HepG2 (cell line): ENCODE data around the gene EMC8. TPM values are rescaled to one million over a fixed set of nuclear protein-coding genes. Genes with fewer than 3 reads are reported as not detected.

Source experiments
- CCAR2 ChIP-seq: fragments of 200-400 bp; formaldehyde crosslinking; optimal IDR thresholded peaks from 2 replicates; pipeline ENCODE3; 2018; ENCODE audit warnings: low read depth, mild to moderate bottlenecking, low read length, moderate library complexity
- GPBP1L1 ChIP-seq: sonication (generic); formaldehyde crosslinking; IDR thresholded peaks from 2 replicates; pipeline ENCODE4 v1.5.0; 2020; ENCODE audit warnings: mild to moderate bottlenecking, missing genetic modification reagents
- HINFP ChIP-seq: sonication (generic); formaldehyde crosslinking; IDR thresholded peaks from 2 replicates; pipeline ENCODE4 v1.4.0; 2020; ENCODE audit warnings: low read depth, mild to moderate bottlenecking, missing genetic modification reagents
- HMGXB3 ChIP-seq: sonication (generic); formaldehyde crosslinking; IDR thresholded peaks from 2 replicates; pipeline ENCODE4 v1.4.0; 2020; ENCODE audit warnings: missing genetic modification reagents, borderline replicate concordance
- MLLT10 ChIP-seq: sonication (generic); formaldehyde crosslinking; IDR thresholded peaks from 2 replicates; pipeline ENCODE4 v1.4.0; 2020; ENCODE audit warnings: missing genetic modification reagents
- NCOA2 ChIP-seq: sonication (generic); formaldehyde crosslinking; IDR thresholded peaks from 2 replicates; pipeline ENCODE4 v1.8.0; 2022; ENCODE audit warnings: inconsistent platforms
- NFIB ChIP-seq: sonication (generic); formaldehyde crosslinking; IDR thresholded peaks from 2 replicates; pipeline ENCODE4 v1.9.0; 2021; ENCODE audit warnings: missing genetic modification reagents, mild to moderate bottlenecking, borderline replicate concordance
- NR2F6 ChIP-seq, 2 experiments: IDR thresholded peaks; 2 replicates each; pipeline ENCODE4 v1.6.1; 2016; ENCODE audit warnings: antibody characterized with exemption in 1 of 2, mild to moderate bottlenecking in 1 of 2
- PRDM15 ChIP-seq: sonication (generic); formaldehyde crosslinking; IDR thresholded peaks from 2 replicates; pipeline ENCODE4 v1.4.0; 2020; ENCODE audit warnings: missing genetic modification reagents
- PRDM4 ChIP-seq: sonication (generic); formaldehyde crosslinking; IDR thresholded peaks from 2 replicates; pipeline ENCODE4 v1.9.0; 2021; ENCODE audit warnings: missing genetic modification reagents, borderline replicate concordance
- REPIN1 ChIP-seq: sonication (generic); formaldehyde crosslinking; IDR thresholded peaks from 2 replicates; pipeline ENCODE4 v1.8.0; 2022; ENCODE audit warnings: missing genetic modification reagents, low read depth, mild to moderate bottlenecking, borderline replicate concordance
- ZNF382 ChIP-seq: sonication (generic); formaldehyde crosslinking; IDR thresholded peaks from 2 replicates; pipeline ENCODE4 v1.5.0; 2020; ENCODE audit warnings: missing genetic modification reagents, mild to moderate bottlenecking, borderline replicate concordance
- ZSCAN20 ChIP-seq: sonication (generic); formaldehyde crosslinking; IDR thresholded peaks from 2 replicates; pipeline ENCODE4 v1.4.0; 2020; ENCODE audit warnings: missing genetic modification reagents, mild to moderate bottlenecking, borderline replicate concordance
- polyA plus RNA-seq, 8 experiments: library from polyadenylated mRNA; depleted of rRNA in 3 of 8; stranded (reverse) in 7 of 8; unstranded in 1 of 8; fragments of >200 nt; fragmentation: Illumina TruSeq in 4 of 8; extraction: Trizol in 4 of 8; gene quantifications; 2 replicates each; pipeline versions ENCODE4 v1.2.1 to v1.2.3, GENCODE V29; 2011 to 2016; ENCODE audit warnings: low read depth in 4 of 8, missing spikeins in 1 of 8, mixed read lengths in 1 of 8; ENCODE audit not compliant: insufficient read depth in 1 of 8
- total RNA-seq, 5 experiments: library from RNA; depleted of rRNA; stranded (reverse); fragments of >200 nt; fragmentation: Illumina TruSeq; extraction: Trizol; gene quantifications; 2 replicates each; pipeline ENCODE4 v1.2.3, GENCODE V29; 2016; ENCODE audit warnings: low read depth in 1 of 5

The EMC8 gene
- total and polyA plus RNA-seq, 2 of the 13 experiments (the other 11 are each of a cell fraction or from before 2014, with no cell fraction given): 55.0 to 76.0 TPM

GRCh38 chr16:85847681-85848601 lies 48.6 kb upstream of the EMC8 start (continued):
- TF ChIP-seq HMGXB3 (peak; percentile 84), ZSCAN20 (CRISPR knock-in tag) (no peak; the same call in 1 of the 2 replicates), REPIN1 (peak; percentile 92), NFIB (CRISPR knock-in tag) (no peak), GPBP1L1 (CRISPR knock-in tag) (no peak), NCOA2 (CRISPR knock-in tag) (peak; percentile 89), PRDM4 (CRISPR knock-in tag) (0 out of 2 replicates have a peak, but pooled peaks have one; percentile 25), CCAR2 (no peak), PRDM15 (CRISPR knock-in tag) (no peak), HINFP (CRISPR knock-in tag) (peak; percentile 82; the same call in 1 of the 2 replicates), MLLT10 (no peak), NR2F6 (IDR thresholded peaks at IDR 0.05) (peak; percentile 78), NR2F6 (CRISPR knock-in tag; IDR thresholded peaks at IDR 0.05) (peak; percentile 85), ZNF382 (CRISPR knock-in tag) (no peak)
